ENCODE results near the gene AMOTL2. TPM values are rescaled to one million over a fixed set of nuclear protein-coding genes. Genes with fewer than 3 reads are reported as not detected.
A peak's percentile ranks its signal among the peaks of the same experiment; 100 is the strongest.

Gene AMOTL2
- total RNA-seq, 4 donors from 2014 or later, result 49.4 to 87.5 (median 61.4) TPM

- no peak for DNase-seq
- intact Hi-C loops (cut with DNase I; ENCODE audit: low total_unique reads), result loop anchor here (5.0 kb wide), 1 partner anchor 49 kb away; no protein-coding TSS in a partner anchor
- Histone ChIP-seq H3K9me3 (no peaks in the 10 kb centered on the region), H3K27ac (peak overlapping the region; percentile 97 to 99), H3K27me3 (no peaks in the 10 kb centered on the region), H3K4me3 (no peak overlapping the region), H3K4me1 (peaks cover 12 to 65% of the 10 kb centered on the region in 2 donors), H3K36me3 (no peaks in the 10 kb centered on the region)
- TF ChIP-seq CTCF (IDR thresholded peaks at IDR 0.05) (no peak), POLR2A (IDR thresholded peaks at IDR 0.05) (no peak)
These were observed 12.9 kb downstream of the AMOTL2 start for GRCh38 chr3:134361162-134361835.

GRCh38 chr3:134360046-134360445, 14.2 kb downstream of the AMOTL2 start:
- H3K4me1 ChIP-seq, result peaks cover 12 to 56% of the 10 kb centered on the region in 2 donors
- H3K27ac ChIP-seq, result peak overlapping the region; percentile 97 to 99
- DNase-seq, result peak in 1 of 2 donors; percentile 23
- H3K9me3 ChIP-seq, result no peaks in the 10 kb centered on the region
- H3K27me3 ChIP-seq, result no peaks in the 10 kb centered on the region
- no peak for TF ChIP-seq CTCF (IDR thresholded peaks at IDR 0.05)
- no peak for TF ChIP-seq POLR2A (IDR thresholded peaks at IDR 0.05)
- H3K36me3 ChIP-seq, result no peaks in the 10 kb centered on the region
- intact Hi-C loops (cut with DNase I; ENCODE audit: low total_unique reads), result loop anchor here (5.0 kb wide), 1 partner anchor 48 kb away; no protein-coding TSS in a partner anchor
- no peak overlapping the region for H3K4me3 ChIP-seq

GRCh38 chr3:134359121-134360010, 14.9 kb downstream of the AMOTL2 start:
- Histone ChIP-seq H3K27ac (peak overlapping the region; percentile 97 to 99), H3K36me3 (no peaks in the 10 kb centered on the region), H3K27me3 (no peaks in the 10 kb centered on the region), H3K4me3 (no peak overlapping the region), H3K4me1 (peaks cover 12 to 56% of the 10 kb centered on the region in 2 donors), H3K9me3 (no peaks in the 10 kb centered on the region)
- intact Hi-C loops (cut with DNase I; ENCODE audit: low total_unique reads), result loop anchor here (5.0 kb wide), 1 partner anchor 47 kb away; no protein-coding TSS in a partner anchor
- DNase-seq, result peak; percentile 13 to 18
- TF ChIP-seq POLR2A (IDR thresholded peaks at IDR 0.05) (no peak), CTCF (IDR thresholded peaks at IDR 0.05) (no peak)

- Histone ChIP-seq H3K36me3 (no peaks in the 10 kb centered on the region), H3K4me1 (peaks cover 6 to 50% of the 10 kb centered on the region in 2 donors), H3K27ac (peak overlapping the region; percentile 97 to 99), H3K4me3 (no peak overlapping the region), H3K27me3 (no peaks in the 10 kb centered on the region), H3K9me3 (no peaks in the 10 kb centered on the region)
- DNase-seq, result peak; percentile 42 to 57
- TF ChIP-seq CTCF (IDR thresholded peaks at IDR 0.05) (peak in 1 of 4 experiments; percentile 32), POLR2A (IDR thresholded peaks at IDR 0.05) (no peak)
- intact Hi-C loops (cut with DNase I; ENCODE audit: low total_unique reads), result no loop called here
These were observed 16.1 kb downstream of the AMOTL2 start for GRCh38 chr3:134357914-134358811.
